GM11168 (cell line): ENCODE data around the gene ARHGAP15.
"Not testable (repeated sequence)": the region's sequence is repeated elsewhere in the genome, so short reads cannot be mapped to it uniquely, and the experiment has no call there.

Experiments used
- in situ Hi-C: fragments of 300-500 bp; cut with MboI; formaldehyde crosslinking; loops from one replicate; pipeline ENCODE4 v1.12.0; 2022; ENCODE audit warnings: low sequenced_read_pairs; ENCODE audit not compliant: unreplicated experiment

The ARHGAP15 gene

GRCh38 chr2:143128681-143129580, at the start of gene ARHGAP15:
Gene ARHGAP15, plus strand, starts transcription at chr2:143129419.
- in situ Hi-C loops = no loop called here

- in situ Hi-C loops = no loop called here
Observed at GRCh38 chr2:143081616-143082015, 47.6 kb upstream of the ARHGAP15 start.

GRCh38 chr2:143083636-143084035, 45.6 kb upstream of the ARHGAP15 start:
- in situ Hi-C loops = no loop called here

- in situ Hi-C loops = no loop called here
Observed at GRCh38 chr2:143084462-143084861, 44.8 kb upstream of the ARHGAP15 start.

- in situ Hi-C loops = no loop called here
Observed at GRCh38 chr2:143085125-143085784, 44.0 kb upstream of the ARHGAP15 start.

GRCh38 chr2:143087033-143087432, 42.2 kb upstream of the ARHGAP15 start:
- in situ Hi-C loops = no loop called here

GRCh38 chr2:143088388-143088787, 40.8 kb upstream of the ARHGAP15 start:
- in situ Hi-C loops = no loop called here

- in situ Hi-C loops = not testable (repeated sequence)
Observed at GRCh38 chr2:143089520-143089919, 39.7 kb upstream of the ARHGAP15 start.

- in situ Hi-C loops = loop anchor here (10.0 kb wide), 1 partner anchor 54 kb away; no protein-coding TSS in a partner anchor
Observed at GRCh38 chr2:143110758-143111428, 18.3 kb upstream of the ARHGAP15 start.

GRCh38 chr2:143117225-143117624, 12.0 kb upstream of the ARHGAP15 start:
- in situ Hi-C loops = loop anchor here (10.0 kb wide), 1 partner anchor 48 kb away; no protein-coding TSS in a partner anchor

GRCh38 chr2:143121079-143121478, 8.1 kb upstream of the ARHGAP15 start:
- in situ Hi-C loops = no loop called here

GRCh38 chr2:143121957-143122356, 7.3 kb upstream of the ARHGAP15 start:
- in situ Hi-C loops = no loop called here

- in situ Hi-C loops = no loop called here
Observed at GRCh38 chr2:143123911-143124310, 5.3 kb upstream of the ARHGAP15 start.

GRCh38 chr2:143124445-143124844, 4.8 kb upstream of the ARHGAP15 start:
- in situ Hi-C loops = no loop called here

GRCh38 chr2:143125717-143126116, 3.5 kb upstream of the ARHGAP15 start:
- in situ Hi-C loops = no loop called here

GRCh38 chr2:143132355-143132754, 3.1 kb downstream of the ARHGAP15 start:
- in situ Hi-C loops = no loop called here

- in situ Hi-C loops = no loop called here
Observed at GRCh38 chr2:143133783-143134182, 4.6 kb downstream of the ARHGAP15 start.

GRCh38 chr2:143138292-143138691, 9.1 kb downstream of the ARHGAP15 start:
- in situ Hi-C loops = no loop called here

GRCh38 chr2:143139835-143140393, 10.7 kb downstream of the ARHGAP15 start:
- in situ Hi-C loops = no loop called here

- in situ Hi-C loops = no loop called here
Observed at GRCh38 chr2:143140864-143141661, 11.8 kb downstream of the ARHGAP15 start.
